ENCODE data around the gene VGLL4. TPM values are rescaled to one million over a fixed set of nuclear protein-coding genes. Genes with fewer than 3 reads are reported as not detected.

VGLL4 gene
- total RNA-seq, 1 experiment from 2014 or later: 42.1 TPM

DNA sequence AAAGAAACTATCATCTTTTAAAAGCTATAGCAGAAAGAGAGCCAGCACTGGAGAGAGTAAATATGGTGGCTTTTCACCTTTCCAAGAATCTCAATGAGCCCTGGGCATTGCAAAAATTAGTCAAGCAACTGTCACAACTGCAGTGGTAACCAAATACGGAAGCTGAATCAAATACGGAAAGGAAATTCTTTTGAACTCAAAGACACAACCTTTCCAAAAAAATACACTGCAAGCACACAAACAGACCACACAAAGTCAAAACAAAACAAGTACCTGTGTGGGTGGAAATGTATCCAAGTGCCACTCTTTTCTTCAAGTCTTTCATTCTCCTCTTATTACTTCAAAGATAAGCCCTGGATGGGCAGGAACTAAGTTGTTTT lies 17.6 kb downstream of the VGLL4 start:
- H2BK12ac ChIP-seq (ENCODE audit: insufficient read length, low read depth, low read length): no peak overlapping the region
- Mint-ChIP-seq H3K36me3 (ENCODE audit: insufficient read depth in 1 of 3, low read depth in 3 of 3) (no peaks in the 10 kb centered on the region; a peak in 2 of 7 replicates), H3K4me3 (no peak overlapping the region), H3K27me3 (ENCODE audit: low read depth) (no peaks in the 10 kb centered on the region), H3K9me3 (no peaks in the 10 kb centered on the region), H3K4me1 (peaks cover 30 to 34% of the 10 kb centered on the region in 2 experiments), H3K27ac (no peak overlapping the region; a peak in 2 of 7 replicates)
- no peak overlapping the region for H2BK20ac ChIP-seq (ENCODE audit: low read depth, low read length, poor library complexity, severe bottlenecking)
- H3K56ac ChIP-seq (ENCODE audit: insufficient read length, low read depth, low read length): no peak overlapping the region
- no peak overlapping the region for H2BK15ac ChIP-seq (ENCODE audit: low read depth, low read length)
- DNase-seq: no peak
- peaks cover 8% of the 10 kb centered on the region for H3K79me1 ChIP-seq (ENCODE audit: insufficient read depth, low read depth, low read length, poor library complexity, severe bottlenecking)
- no peaks in the 10 kb centered on the region for H3K27me3 ChIP-seq (ENCODE audit: insufficient read depth, low read length)
- TF ChIP-seq, protein P1, sequence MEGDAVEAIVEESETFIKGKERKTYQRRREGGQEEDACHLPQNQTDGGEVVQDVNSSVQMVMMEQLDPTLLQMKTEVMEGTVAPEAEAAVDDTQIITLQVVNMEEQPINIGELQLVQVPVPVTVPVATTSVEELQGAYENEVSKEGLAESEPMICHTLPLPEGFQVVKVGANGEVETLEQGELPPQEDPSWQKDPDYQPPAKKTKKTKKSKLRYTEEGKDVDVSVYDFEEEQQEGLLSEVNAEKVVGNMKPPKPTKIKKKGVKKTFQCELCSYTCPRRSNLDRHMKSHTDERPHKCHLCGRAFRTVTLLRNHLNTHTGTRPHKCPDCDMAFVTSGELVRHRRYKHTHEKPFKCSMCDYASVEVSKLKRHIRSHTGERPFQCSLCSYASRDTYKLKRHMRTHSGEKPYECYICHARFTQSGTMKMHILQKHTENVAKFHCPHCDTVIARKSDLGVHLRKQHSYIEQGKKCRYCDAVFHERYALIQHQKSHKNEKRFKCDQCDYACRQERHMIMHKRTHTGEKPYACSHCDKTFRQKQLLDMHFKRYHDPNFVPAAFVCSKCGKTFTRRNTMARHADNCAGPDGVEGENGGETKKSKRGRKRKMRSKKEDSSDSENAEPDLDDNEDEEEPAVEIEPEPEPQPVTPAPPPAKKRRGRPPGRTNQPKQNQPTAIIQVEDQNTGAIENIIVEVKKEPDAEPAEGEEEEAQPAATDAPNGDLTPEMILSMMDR (conservative IDR thresholded peaks at IDR 0.05): no peak
- no peak overlapping the region for H3K18ac ChIP-seq (ENCODE audit: insufficient read length, low read depth, low read length)
- H4K20me1 ChIP-seq (ENCODE audit: control insufficient read depth, insufficient read depth, insufficient read length): no peaks in the 10 kb centered on the region
- no peaks in the 10 kb centered on the region for H3K9me3 ChIP-seq (ENCODE audit: control insufficient read depth, low read depth, low read length)
- no CpG with 5 or more reads among the region's 2 CpGs for WGBS (ENCODE audit: extremely low coverage, insufficient read length, low lambda C conversion rate)
- no peak overlapping the region for H3K9ac ChIP-seq (ENCODE audit: extremely low read depth, insufficient read length, low read length)
- H3K14ac ChIP-seq (ENCODE audit: insufficient read depth, low read length): no peak overlapping the region
- no peak overlapping the region for H3K27ac ChIP-seq (ENCODE audit: insufficient read length, low read depth, low read length)
- no peak overlapping the region for H2AFZ ChIP-seq (ENCODE audit: low read length)
- no peak overlapping the region for H4K8ac ChIP-seq (replicated peaks; ENCODE audit: insufficient read length, low read depth, low read length)
- H4K5ac ChIP-seq (ENCODE audit: insufficient read length, low read depth, low read length): no peak overlapping the region
- no peak overlapping the region for H3K4me2 ChIP-seq (ENCODE audit: insufficient read depth, insufficient read length, low read length)
- H2AK5ac ChIP-seq (ENCODE audit: insufficient read length, low read length): no peak overlapping the region
- H2BK5ac ChIP-seq (ENCODE audit: insufficient read length, low read length): no peak overlapping the region
- no peaks in the 10 kb centered on the region; the same call in 1 of the 2 replicates for H3K4me1 ChIP-seq (ENCODE audit: insufficient read depth, low read length)
- no peaks in the 10 kb centered on the region for H3K23me2 ChIP-seq (ENCODE audit: insufficient read length, low read depth, low read length, poor library complexity, severe bottlenecking)
- H3K4ac ChIP-seq (ENCODE audit: low read depth, low read length): no peak overlapping the region
- no peak overlapping the region for H3K23ac ChIP-seq (ENCODE audit: insufficient read length, low read depth, low read length)
- H2BK120ac ChIP-seq (ENCODE audit: low read depth, low read length, poor library complexity, severe bottlenecking): no peak overlapping the region
- no peak overlapping the region for H3T11ph ChIP-seq (ENCODE audit: low read length)
- no peak overlapping the region for H4K91ac ChIP-seq (ENCODE audit: insufficient read length, low read depth, low read length)
- peaks cover 25% of the 10 kb centered on the region; the same call in 1 of the 2 replicates for H3K79me2 ChIP-seq (ENCODE audit: insufficient read depth, low read length)

All from H9 (cell line).